NCI-H1092 treated with DMSO at 0.1 percent for 48 hours (cell line): Measurements from ENCODE around the gene SMYD2.

Experiments used
- DNase-seq: peaks from one replicate; lab custom pipeline; 2025; lab: John Stamatoyannopoulos, UW

Gene SMYD2

DNA sequence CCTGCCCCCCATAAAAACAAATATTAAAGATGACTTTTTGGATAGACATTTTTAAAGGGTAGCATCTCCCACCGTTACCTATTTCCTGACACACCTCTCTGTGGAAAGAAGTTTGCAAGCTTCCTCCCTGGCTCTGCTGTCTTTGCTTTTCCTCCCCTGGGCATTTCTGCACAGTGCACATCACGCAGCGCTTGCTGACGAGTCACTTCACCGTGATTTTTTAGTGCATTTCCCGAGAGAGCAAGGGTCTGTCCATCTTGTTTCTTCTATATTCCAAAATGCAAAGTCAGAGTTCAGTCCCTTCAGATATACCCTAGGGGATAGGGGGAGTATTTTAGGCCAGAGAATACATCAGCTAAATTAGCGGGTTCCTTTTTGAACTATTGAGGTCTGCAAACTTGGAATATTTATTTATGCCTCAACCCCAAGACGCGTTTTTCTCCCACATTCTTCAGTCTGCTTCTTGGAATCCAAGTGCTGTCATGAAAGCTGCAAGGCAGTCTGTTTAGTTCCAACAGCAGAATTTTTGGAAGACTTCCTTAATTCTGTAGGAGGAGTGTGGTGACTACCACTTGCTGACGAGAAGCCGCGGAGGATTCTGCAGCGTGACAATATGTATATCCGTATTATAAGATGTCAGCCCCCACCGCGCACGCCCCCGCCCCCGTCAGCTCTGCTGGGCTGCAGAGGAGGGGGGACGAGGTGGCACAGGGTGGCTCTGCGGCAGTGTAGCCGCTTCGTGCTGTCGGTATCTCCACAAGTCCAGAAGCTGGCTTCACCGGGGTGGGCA lies 22.4 kb downstream of the SMYD2 start:
- DNase-seq, result no peak

DNA sequence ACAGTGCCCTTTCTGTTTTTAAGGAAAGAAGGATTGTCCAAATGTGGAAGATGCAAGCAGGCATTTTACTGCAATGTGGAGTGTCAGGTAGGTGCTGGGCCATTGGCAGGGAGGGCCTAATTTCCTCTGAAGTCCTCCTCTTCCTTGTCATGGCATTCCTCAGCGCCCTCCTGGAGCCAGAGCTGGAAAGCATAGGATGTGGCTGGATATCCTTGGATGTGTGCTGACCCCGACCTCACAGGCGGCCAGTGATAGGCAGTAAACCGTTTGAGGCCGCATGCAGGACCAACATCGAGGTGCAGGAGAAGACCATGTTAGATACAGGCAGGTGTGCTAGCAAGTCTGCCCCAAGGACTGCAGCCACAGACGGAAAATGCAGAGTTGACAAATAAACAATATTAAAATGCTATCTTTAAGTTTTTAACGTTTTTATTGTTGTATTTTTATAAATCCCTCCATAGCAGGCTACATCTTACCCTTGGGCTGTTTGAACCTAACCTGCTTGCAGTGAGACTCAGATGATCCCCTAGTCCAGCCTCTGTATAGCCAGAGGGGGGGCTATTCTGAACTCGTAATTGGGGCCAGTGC lies 24.3 kb downstream of the SMYD2 start:
- no peak for DNase-seq

DNA sequence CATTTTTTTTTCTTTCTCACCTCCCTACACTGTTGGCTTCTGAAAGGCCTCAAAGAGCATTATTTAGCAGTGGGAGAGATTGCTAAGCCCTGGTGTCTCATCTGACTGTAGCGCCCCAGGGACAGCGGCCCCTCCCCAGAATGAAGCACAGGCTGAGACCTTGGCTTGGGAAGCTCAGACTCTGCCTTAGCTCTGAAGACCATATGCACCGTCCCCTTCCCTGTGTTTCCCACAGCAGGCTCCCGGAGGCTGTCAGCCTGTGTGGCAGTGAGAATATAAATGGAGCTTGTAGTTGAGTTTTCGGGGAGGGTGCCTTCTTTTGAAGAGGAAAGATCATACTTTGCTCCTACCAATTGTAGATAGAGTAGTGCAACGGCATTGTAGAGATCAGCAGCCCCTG lies 25.3 kb downstream of the SMYD2 start:
- DNase-seq, result no peak

DNA sequence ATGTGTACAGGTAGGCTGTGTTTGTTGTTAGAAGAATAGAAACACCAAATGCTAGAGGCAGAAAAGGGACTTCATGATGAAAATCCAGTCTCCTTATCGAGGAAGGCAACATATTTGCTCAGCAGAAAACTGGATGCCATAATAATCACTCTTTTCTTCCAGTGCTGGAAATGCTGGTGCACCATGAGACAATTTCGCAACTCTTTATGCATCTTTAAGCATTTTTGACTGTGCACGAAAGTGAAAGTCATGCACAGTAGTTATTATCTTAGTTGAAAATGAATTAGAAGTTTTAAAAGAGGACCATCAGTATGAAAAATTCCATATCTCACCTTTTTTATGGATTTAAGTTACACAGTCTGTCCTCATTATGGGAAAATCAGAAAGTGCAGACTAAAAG lies 29.1 kb downstream of the SMYD2 start:
- DNase-seq, result no peak

DNA sequence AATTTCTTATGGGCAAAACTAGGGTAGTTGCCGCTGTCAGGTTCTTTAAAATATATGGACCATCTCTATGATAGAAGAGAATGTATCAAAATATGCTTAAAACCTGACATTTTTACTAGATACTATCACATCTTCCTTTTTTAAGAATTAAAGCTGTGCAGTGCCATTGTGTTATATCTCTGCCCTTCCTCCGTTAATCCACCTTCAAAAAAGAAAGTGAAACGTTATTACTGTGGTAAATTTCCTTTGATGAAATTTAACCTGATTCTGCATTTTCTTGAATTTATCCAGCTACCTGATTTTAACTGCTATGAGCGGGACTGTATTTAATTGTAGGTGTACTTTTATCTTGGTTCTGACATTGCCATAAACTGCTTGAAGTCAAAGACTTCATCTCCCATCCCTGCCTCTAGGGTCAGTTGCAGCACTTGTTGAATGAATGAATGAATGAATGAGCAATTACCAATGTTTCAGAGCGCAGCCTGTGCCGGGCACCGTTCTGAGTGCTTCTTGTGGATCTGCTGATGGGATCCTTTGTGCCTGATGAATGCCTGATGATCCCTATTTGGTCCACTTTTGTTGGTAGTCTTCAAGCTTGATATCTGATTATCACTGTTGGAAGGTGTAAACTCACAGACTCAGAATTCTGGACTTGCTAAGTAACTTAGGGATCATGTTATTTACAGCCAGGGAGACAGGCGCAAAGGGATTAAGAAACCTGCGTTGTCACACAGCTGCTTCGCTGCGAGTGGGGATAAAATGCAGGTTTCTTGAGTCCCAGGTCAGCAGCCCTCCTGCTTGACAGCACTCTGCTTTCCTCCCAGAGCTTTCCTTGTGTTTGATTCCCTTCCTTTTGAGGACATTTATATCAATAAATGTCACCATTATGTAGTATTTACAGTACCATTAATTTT lies 30.1 kb downstream of the SMYD2 start:
- DNase-seq, result no peak

DNA sequence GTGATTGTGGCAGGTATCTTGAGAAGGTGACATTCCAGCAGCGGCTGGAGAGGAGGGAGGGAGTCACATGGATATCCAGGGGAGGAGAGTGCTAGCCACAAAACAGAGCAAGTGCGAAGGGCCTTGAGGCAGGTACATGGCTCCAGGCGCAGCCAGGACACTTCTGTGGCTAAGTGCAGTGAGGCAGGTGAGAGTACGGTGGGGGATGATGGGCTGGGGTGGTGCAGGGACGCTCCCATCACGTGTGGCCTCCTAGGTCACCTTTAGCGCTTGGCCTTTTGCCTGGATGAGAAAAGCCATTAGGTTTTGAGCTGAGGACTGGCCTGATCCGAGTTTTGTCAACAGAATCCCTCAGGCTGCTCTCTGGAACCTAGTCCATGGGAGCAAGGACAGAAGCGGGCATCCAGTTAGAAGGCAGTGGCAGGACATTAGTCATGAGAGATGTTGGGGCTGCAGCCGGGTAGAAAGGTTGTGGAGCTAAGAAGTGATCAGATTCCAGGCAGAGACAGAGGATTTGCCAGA lies 31.6 kb downstream of the SMYD2 start:
- DNase-seq, result no peak

DNA sequence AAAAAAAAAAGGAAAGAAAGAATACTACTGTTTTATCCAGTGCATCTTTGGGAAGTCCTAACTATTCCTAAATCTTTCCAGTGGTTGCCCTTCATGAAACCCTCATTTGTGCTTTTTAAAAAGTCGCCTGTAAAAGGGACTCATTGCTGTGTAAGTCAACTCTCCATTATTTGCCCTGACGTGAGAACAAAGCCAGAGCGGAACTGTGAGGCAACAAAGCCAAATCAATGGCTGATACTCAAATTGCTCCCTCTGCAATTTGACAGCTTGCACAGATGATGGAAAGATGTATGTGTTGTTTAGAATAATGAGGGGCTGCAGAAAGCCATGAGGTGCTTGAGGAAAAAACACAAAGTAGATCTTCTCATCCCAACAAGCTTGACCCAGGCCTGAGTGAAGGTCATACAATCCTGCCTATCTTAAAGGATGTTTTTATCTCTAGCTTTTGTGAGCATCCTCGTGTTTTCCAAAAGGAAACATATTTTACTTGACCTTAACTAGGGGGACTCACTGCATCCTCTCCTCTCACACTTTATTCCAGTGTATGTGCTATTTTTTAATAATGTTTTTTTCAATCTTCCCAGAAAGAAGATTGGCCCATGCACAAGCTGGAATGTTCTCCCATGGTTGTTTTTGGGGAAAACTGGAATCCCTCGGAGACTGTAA lies 33.4 kb downstream of the SMYD2 start:
- DNase-seq, result no peak

DNA sequence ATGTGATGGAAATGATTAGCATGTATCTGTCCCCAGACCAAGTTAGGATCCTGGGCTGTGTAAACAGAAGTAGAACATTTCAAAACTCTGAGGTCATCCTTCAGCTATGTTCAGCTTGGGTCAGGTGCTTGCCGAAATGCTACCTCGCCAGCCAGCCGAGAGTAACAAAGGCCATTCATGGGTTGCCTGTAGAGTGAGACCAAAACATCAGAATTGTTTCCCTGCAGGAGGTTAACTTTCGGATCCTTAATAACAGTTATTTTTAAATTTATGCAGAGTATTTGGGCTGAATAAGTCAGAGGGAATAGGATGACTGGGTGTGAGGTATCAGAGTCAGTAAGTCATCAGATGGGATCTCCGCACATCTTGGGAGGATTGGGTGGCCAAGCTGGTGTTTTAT lies 35.6 kb downstream of the SMYD2 start:
- DNase-seq, result no peak

DNA sequence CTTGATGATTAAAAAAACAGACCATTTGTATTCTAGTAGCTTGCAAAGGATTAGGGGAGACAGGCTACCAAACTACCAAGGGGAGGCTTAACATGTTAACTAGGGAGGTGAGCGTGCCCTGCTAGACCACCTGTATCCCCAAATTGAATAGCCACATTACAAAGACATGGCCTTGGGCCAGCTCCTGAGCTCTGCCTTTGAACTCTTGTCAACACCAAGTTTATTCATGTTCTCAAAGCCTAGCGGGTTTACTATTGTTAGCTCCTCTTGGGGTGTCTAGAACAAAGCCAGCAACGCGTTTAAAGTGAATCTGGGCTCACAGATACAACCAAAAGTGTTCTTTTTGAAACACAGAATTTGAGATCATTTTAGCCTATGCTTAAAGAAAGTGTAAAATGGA lies 36.3 kb downstream of the SMYD2 start:
- DNase-seq, result no peak

DNA sequence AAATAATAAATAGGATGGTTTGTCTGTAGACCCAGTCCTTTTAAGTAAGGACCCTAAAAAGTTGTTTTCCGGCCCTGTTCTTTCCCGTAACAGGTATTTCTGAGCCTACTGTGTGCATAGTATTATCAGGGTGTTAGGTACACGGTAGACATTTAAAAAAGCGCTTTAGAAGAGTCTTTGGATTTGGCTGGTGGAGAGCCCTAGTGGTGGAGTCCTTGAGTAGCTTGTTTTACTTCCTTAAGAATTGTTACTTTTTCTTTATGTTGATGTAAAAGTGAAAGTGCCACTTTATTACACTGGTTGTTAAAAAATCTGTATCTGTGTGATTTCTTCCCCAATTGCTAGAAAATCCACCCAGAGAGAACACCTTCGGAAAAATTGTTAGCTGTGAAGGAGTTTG lies 36.8 kb downstream of the SMYD2 start:
- no peak for DNase-seq

DNA sequence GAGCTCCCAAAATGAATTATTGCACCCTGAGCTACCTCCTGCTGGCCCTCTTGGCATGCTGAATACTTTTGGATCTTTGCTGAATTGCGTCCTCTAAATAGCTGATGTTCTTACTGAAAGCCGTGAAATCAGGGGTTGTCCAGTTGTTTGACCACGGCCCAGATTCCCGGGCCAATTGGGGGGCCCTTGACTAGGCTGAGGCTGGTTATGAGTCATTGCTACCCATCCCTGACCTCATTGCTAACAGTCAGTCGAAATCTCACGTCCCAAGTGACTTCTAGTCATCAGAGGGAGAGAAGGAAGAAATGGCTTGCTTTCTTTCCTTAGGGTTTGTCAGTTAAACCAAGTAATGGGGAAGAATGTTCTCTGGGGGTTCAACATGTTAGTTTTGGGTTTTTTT lies 37.4 kb downstream of the SMYD2 start:
- no peak for DNase-seq

DNA sequence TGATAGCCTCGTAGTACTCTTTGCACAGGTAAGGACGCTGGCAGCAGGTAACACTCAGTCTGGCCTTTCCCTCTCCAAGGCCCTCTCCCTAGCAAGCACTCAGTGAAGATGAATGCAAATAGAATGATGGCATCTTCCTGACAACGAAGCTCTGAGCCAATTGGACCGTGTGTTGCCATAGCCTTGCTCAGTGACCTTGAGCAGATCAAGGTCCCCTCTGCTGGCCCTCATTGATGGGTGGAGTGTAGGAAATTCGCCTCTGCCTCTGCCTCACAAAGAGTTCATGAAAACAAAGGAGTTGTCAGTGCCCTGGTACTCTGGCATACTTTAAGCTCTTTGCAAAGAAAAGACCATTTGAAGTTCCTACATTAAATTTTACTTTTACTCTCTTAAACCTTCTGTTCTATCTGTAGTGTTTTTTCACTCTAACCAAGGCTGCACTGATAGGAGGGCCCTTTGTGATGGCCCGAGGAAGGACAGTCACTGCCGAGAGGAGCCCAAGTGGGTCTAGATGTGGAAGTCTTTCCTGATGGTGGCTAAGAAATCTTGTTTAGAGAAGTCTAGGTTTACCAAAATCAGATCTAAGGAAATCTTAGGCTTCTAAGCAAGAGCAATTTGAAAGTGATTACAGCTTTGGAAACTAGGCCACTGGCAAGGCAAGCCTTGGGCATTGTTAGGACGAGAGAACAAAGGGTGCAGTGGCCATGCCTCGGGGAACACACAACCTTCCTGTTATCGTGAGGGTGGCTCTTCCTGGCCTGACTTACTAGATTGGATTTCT lies 38.2 kb downstream of the SMYD2 start:
- no peak for DNase-seq

DNA sequence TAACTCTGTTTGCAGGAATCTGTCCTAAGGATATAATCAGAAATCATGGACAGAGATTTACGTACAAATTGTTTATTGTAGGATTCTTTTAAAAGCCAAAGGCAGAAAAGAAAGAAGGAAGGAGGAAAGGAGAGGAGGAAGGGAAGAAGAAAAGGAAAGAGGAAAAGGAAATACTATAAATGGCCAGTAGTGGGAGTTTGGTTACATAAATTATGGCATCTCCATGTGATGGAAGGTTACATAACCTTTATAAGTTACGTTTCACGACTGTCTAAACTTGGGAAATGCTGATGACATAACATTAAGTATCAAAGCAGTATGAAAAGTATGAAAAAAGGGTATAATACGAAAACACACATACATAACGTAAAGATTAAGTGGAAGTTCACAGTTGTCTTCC lies 39.0 kb downstream of the SMYD2 start:
- no peak for DNase-seq

DNA sequence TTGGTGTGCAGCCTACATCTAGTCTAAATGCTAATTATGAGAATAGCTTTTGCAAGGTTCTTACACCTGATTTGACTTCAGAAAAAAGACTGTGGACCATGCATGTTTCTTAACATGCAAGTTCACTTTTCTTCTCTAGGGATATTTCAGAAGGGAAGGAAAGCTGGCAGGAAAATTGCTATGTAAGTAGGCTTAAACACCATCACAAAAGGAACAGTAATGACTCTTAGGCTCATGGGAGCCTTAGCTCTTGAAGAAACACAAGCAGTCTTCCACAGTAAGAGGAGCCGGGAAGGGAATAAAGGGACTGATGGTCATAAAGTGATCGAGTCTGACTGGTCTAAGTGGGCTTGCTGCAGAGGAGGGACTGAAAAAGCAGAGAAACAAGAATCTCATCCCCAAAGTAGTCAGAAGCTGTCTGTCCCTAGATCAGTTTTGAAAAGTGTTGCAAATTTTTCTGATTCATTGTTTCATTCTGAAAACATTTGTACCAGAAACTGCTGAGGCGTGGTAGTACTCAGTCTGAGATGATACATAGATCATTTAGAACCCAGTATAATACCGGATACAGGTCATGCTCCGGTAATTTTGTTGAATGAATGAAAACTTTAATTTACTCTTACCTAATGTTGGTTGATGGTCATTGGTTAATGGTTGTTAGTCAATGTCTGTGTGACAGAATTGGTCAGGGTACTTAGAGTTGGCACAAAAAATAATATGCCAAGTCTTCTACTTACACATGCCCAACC lies 40.9 kb downstream of the SMYD2 start:
- no peak for DNase-seq

DNA sequence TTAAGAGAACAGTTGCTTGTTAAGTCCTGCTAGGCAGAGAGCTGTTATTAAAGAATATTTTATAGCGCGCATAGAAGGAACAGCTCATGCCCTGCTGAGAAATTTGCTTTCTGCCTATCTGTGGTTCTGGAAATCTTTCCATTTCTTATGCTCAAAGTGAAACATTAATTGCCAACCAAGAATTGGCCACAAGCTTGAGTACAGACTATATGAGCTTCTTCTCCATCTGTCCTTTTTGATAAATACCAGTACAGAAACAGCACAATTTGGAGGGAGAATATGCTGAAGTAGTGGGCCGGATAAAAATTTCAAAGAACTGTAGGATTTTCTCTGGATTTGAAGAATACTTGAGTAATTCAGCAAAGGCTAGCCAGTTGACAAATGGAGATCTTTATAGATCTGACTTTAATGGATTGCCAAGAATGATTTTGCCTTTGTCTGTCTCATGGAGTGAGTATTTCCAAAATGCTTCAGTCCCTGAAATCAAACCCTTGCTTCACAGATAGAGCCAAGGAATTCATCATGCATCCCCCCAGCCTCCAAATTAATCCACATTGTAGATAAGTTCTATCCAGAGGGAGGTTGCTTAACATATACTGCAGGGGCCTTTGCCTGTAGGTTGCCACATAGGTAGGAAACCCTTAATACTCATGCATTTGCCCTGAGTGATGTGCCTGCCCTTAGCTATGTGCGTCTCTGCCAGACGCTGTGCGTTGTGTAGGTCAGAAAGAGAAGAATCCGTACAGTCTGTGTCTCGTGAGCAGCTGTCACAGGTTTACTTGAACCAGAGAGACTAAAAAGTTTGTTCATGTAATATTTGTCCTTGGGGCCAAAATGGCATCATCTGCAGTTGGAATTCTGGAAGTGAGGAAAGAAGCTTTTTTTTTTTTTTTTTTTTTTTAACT lies 44.2 kb downstream of the SMYD2 start:
- DNase-seq, result no peak

DNA sequence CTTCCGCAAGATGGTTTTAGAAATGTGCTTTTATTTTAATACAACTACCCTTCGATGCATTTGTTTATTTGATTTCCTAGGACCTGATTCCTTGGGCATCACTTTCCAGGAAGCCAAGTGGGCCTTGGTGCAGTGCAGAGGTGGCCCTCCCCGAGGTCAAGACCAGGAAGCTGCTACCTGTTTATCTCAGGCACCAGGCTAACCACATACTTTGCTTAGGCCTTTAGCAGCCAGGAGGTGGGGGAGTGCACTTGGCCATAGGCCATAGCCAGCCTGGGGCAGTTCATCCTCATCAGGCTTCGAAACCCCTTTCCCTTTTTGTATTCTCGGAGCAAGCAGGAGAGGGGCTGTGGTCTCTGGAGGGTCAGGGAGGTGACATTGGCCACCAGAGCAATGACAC lies 45.4 kb downstream of the SMYD2 start:
- DNase-seq, result no peak

DNA sequence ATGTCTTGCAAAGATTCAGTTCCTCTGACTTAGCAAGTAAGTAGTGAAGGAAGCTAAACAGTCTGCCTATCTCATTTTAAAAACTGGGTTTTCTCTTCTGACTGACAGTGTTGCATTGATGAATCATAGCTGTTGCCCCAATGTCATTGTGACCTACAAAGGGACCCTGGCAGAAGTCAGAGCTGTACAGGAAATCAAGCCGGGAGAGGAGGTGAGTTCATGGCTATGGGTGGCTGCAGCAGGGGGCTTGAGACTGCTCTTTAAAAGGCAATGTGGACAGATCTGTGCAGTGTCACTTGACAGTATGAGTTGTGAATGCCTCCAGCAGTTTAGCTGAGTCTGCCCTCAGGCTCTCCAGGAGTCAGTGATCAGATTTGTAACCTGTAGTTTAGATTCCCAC lies 46.6 kb downstream of the SMYD2 start:
- no peak for DNase-seq

DNA sequence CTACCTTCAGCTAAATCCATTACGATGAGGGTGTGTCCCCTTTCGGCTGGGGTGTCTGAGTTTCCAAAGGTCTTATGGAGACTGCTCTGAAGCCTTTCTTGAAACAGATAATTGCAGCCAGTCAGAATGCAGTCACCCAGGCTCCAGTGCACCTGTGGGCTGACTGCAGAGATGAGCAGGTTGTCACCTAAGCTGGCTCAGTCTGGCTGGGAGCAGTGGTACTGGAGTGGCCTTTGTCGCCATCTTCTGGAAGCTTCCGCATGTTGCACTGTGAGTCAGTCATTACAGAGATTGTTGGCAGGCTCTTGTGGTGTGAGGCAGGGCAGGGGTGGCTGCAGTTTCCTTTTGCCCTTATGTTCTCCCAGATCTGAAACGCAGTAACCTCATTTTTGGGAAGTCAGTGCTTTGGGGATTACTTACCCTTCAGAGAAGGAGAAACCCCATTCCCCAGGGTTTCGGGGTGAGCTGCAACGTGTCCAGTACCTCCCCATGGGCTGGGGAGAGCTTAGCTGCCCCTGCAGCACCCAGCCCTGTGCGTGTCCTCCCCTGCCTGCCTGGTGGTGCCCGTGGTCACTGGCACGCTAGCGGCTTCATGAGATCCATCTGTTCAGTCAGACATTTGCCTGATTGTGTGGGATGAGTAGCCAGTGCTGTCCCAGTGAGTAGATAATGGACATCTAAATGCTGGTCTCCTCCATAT lies 48.0 kb downstream of the SMYD2 start:
- peak; percentile 84 for DNase-seq
